Neutrophil (primary cell): ENCODE results near the gene TSC22D1.

ENCODE experiments used
- H3K27ac ChIP-seq: fragments of 200-600 bp; sonication (generic); 2 replicates; pipeline ENCODE4 v1.5.1; 2016; ENCODE audit warnings: mild to moderate bottlenecking, moderate library complexity
- H3K27me3 ChIP-seq: fragments of 200-600 bp; sonication (generic); 2 replicates; pipeline ENCODE4 v1.6.0; 2016; ENCODE audit warnings: mild to moderate bottlenecking
- H3K36me3 ChIP-seq: fragments of 200-600 bp; sonication (generic); 2 replicates; pipeline ENCODE4 v1.5.1; 2017
- H3K4me1 ChIP-seq, 2 experiments: fragments of 200-600 bp in 1 of 2; sonication (generic) in 1 of 2; 1 replicate in 1 of 2; 2 replicates in 1 of 2; pipeline versions ENCODE4 v1.5.1 to v1.6.1; 2013 to 2016; ENCODE audit warnings: low read depth in 1 of 2, low read length in 1 of 2, mild to moderate bottlenecking in 1 of 2, moderate library complexity in 1 of 2; ENCODE audit not compliant: control insufficient read depth in 1 of 2, insufficient read depth in 1 of 2
- H3K4me3 ChIP-seq, 2 experiments: fragments of 200-600 bp in 1 of 2; sonication (generic) in 1 of 2; 1 replicate in 1 of 2; 2 replicates in 1 of 2; pipeline ENCODE4 v1.5.1; 2013 to 2016; ENCODE audit warnings: low read depth in 1 of 2, low read length in 1 of 2, mild to moderate bottlenecking in 1 of 2, moderate library complexity in 1 of 2
- H3K9me3 ChIP-seq: fragments of 200-600 bp; sonication (generic); 2 replicates; pipeline ENCODE4 v1.5.1; 2016
- TF ChIP-seq, protein P1 (sequence below): fragments of 200-600 bp; sonication (generic); IDR thresholded peaks from 2 replicates; pipeline ENCODE4 v1.5.1; 2016; ENCODE audit warnings: antibody characterized with exemption

The TSC22D1 gene

DNA sequence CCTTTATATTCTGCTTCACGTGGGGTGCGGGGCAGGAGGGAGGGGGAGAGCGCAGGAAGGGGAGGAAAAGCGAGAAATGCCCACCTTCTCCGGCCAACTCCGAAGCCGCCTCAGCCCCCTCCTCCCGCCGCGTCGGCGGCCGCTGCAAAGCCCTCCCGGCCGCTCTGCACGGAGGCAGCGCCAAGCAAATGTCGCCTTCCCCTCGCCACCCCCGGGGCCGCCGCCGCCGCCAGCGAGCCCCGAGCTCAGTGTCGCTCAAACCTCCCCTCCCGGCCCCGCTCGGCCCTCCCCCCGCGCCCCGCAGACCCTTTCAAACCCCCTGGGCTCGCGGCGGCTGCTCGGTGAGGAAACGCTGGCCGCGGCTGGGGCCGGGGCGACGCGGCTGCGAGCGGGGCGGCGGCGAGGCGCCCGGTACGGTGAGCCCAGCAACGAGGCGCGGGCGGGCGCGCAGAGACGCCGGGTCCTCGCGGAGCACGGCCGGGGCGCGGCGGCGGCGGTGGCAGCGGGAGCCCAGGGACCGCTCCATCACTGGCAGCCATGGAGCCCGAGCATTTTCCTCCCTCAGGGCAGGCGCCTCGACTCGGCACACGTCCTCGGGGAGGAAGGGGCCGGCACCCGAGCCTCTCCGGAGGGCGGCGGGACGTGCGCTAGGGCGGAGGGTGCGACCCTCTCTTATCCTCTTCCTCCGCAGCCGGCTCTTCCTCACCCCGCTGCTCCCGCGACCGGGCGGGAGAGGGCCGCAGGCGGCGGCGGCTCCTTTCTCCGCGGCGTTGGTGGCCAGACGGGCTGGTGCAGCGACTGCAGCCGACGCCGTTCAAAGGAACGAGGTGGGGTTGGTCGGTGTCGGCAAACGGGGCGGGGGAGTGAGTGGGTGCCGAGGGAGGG is 463 bp upstream of the TSC22D1 start:
- Histone ChIP-seq H3K4me3 (peak overlapping the region; percentile 81 to 93), H3K36me3 (no peaks in the 10 kb centered on the region), H3K4me1 (peaks cover 15 to 19% of the 10 kb centered on the region in 2 experiments), H3K27me3 (peaks cover 51% of the 10 kb centered on the region), H3K27ac (peak overlapping the region; percentile 76), H3K9me3 (no peaks in the 10 kb centered on the region)
- TF ChIP-seq, protein P1, sequence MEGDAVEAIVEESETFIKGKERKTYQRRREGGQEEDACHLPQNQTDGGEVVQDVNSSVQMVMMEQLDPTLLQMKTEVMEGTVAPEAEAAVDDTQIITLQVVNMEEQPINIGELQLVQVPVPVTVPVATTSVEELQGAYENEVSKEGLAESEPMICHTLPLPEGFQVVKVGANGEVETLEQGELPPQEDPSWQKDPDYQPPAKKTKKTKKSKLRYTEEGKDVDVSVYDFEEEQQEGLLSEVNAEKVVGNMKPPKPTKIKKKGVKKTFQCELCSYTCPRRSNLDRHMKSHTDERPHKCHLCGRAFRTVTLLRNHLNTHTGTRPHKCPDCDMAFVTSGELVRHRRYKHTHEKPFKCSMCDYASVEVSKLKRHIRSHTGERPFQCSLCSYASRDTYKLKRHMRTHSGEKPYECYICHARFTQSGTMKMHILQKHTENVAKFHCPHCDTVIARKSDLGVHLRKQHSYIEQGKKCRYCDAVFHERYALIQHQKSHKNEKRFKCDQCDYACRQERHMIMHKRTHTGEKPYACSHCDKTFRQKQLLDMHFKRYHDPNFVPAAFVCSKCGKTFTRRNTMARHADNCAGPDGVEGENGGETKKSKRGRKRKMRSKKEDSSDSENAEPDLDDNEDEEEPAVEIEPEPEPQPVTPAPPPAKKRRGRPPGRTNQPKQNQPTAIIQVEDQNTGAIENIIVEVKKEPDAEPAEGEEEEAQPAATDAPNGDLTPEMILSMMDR: no peak

DNA sequence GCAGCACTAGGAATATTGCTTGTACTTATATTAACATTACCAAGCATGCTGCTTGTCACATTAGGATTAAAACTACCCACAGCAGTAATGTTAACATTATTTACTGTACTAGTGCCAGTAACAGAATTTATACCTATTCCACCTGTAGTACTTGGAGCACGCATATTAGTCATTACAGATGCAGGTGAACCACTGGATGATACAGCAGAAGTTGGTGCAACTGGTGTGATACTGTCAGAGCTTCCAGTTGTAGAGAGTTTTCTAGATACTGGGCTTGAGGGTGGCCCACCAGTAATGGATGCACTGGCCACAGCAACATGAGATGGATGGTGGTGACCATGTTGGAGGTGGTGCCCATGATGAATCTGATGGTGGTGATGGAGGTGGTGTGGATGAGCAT is 1.1 kb downstream of the TSC22D1 start:
- no peaks in the 10 kb centered on the region for H3K9me3 ChIP-seq
- H3K36me3 ChIP-seq: no peaks in the 10 kb centered on the region
- no peak overlapping the region for H3K27ac ChIP-seq
- TF ChIP-seq, protein P1: no peak
- peaks cover 51% of the 10 kb centered on the region for H3K27me3 ChIP-seq
- H3K4me1 ChIP-seq: peaks cover 15 to 19% of the 10 kb centered on the region in 2 experiments
- no peak overlapping the region for H3K4me3 ChIP-seq

DNA sequence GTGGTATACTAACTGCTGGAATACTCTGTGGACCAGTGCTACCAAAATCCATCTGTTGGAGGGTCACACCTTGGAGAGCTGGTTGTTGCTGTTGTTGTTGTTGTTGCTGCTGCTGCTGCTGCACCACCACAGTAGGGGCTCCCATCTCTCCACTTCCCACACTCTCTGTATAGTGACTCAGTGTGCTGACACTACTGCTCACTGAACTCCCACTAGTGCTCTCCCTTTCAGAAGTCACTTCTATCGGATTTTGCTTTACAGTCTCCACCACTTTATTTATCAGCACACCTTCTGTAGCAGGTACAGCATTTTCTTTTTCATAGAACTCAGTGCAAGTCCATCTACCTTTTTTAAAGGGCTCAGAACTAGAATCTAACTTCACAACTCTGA is 1.7 kb downstream of the TSC22D1 start:
- Histone ChIP-seq H3K36me3 (no peaks in the 10 kb centered on the region), H3K4me3 (no peak overlapping the region), H3K27me3 (peaks cover 46% of the 10 kb centered on the region), H3K27ac (no peak overlapping the region), H3K4me1 (peaks cover 15 to 19% of the 10 kb centered on the region in 2 experiments), H3K9me3 (no peaks in the 10 kb centered on the region)
- TF ChIP-seq, protein P1: no peak

DNA sequence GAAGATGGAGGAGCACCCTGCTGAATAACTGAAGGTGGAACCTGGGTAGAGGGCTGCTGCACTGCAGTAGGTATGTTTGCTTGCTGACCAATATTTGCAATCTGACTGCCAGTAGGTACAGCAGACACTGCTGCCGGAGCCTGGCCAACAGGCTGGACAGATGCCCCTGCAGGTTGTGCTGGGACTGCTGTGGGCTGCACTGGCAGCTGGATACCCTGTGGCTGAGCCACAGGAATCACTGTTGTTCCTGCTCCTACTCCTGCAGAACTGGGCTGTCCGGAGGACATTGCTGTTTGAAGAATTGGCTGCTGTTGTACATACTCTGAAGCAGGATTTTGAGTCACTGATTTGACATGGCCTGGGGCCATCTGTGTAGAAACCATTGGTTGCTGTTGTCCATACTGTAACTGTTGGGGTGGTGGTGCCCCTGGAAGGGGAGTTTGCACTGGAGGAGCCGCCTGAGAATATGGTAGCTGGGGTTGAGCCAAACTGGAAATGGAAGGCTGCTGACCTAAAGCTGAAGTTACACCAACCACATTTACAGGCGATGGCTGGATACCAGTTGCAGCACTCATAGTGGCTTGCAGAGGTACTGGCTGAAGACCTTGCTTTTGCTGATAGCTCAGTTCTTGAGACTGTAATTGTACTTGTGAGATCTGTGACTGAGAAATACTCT is 2.2 kb downstream of the TSC22D1 start:
- H3K36me3 ChIP-seq: no peaks in the 10 kb centered on the region
- H3K4me3 ChIP-seq: no peak overlapping the region
- peaks cover 41% of the 10 kb centered on the region for H3K27me3 ChIP-seq
- no peaks in the 10 kb centered on the region for H3K9me3 ChIP-seq
- peaks cover 15 to 19% of the 10 kb centered on the region in 2 experiments for H3K4me1 ChIP-seq
- TF ChIP-seq, protein P1: no peak
- no peak overlapping the region for H3K27ac ChIP-seq

DNA sequence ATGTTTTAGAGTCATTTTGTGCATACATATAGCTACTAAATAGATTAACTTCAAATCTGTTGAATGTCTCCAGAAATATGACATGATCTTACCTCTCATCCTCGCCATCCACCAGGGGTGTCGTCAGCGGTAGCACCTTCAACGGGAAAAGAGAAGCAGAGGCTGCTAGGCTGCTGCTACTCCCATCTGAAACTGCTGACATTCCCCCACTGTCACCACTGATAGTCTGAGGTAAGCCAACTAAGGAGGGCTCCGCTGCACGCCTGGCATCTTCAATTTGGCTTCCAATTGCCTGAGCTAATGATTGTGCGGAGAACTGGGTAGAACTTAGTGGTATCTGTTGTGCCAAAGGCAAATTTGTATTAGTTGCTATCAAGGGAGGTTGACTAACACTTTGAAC is 3.1 kb downstream of the TSC22D1 start:
- TF ChIP-seq, protein P1: no peak
- peaks cover 33% of the 10 kb centered on the region for H3K27me3 ChIP-seq
- no peak overlapping the region for H3K4me3 ChIP-seq
- no peaks in the 10 kb centered on the region for H3K9me3 ChIP-seq
- H3K36me3 ChIP-seq: no peaks in the 10 kb centered on the region
- H3K4me1 ChIP-seq: peaks cover 9 to 13% of the 10 kb centered on the region in 2 experiments
- H3K27ac ChIP-seq: no peak overlapping the region
